ENCODE measurements around the gene UTP4.

DNA sequence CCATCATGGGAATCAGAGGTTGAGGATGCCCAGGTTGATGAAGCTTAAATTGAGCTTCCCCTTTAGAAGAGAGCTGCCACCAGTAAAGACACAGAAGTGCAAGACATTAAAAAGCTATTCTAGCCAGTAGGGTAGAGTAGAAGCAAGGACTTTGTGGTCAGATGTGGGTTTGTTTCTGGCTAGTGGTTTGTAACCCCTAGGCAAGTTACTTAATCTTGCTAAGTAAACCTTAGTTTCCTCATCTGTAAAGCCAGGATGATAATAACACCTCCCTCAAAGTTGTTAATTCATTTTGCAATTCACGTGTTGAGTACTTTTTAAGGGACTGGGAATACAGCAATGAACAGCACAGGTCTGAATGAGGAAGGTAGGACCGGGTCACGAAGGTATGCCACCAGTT, 58.1 kb downstream of the UTP4 start:
- TF ChIP-seq CTCF (IDR thresholded peaks at IDR 0.05; ENCODE audit: low read depth, low read length) (no peak), EZH2phosphoT487 (IDR thresholded peaks at IDR 0.05; ENCODE audit: low read depth) (no peak)
